Stomach (tissue), 9 donors: ENCODE measurements around the gene DDAH1. TPM values are rescaled to one million over a fixed set of nuclear protein-coding genes. Genes with fewer than 3 reads are reported as not detected.
A peak's percentile ranks its signal among the peaks of the same experiment; 100 is the strongest.

ENCODE experiments used
- DNase-seq, 2 donors: peaks; one replicate each; pipeline versions ENCODE4 v3.0.0 to v3.0.0-alpha.2; 2013 to 2019
- H3K27ac ChIP-seq, 5 donors: fragments of 200-600 bp in 4 of 5; sonication (generic) in 4 of 5; one replicate each; pipeline ENCODE4 v1.5.1; 2013 to 2019; ENCODE audit warnings: mild to moderate bottlenecking in 1 of 5, moderate library complexity in 1 of 5
- H3K27me3 ChIP-seq, 3 donors: fragments of 200-600 bp; sonication (generic); one replicate each; pipeline ENCODE4 v1.5.1; 2017 to 2019; ENCODE audit warnings: mixed run types in 1 of 3
- H3K36me3 ChIP-seq, 4 donors: fragments of 200-600 bp; sonication (generic); 1 replicate in 3 of 4; 2 replicates in 1 of 4; pipeline ENCODE4 v1.5.1; 2016 to 2019
- H3K4me1 ChIP-seq, 4 donors: fragments of 200-600 bp; sonication (generic); one replicate each; pipeline ENCODE4 v1.5.1; 2016 to 2019
- H3K4me3 ChIP-seq, 4 donors: fragments of 200-600 bp; sonication (generic) in 3 of 4; one replicate each; pipeline ENCODE4 v1.5.1; 2016 to 2019; ENCODE audit warnings: mild to moderate bottlenecking in 1 of 4
- H3K9me3 ChIP-seq, 4 donors: fragments of 200-600 bp; sonication (generic); one replicate each; pipeline ENCODE4 v1.5.1; 2016 to 2019
- EP300 ChIP-seq: sonication (generic); formaldehyde crosslinking; IDR thresholded peaks from one replicate; pipeline ENCODE4 v1.6.1; 2017; ENCODE audit warnings: antibody characterized with exemption
- POLR2A ChIP-seq, 4 donors: fragments of 450-650 bp; IDR thresholded peaks; one replicate each; pipeline ENCODE4 v1.6.1; 2016; ENCODE audit warnings: antibody characterized with exemption in 4 of 4, control low read depth in 2 of 4, mild to moderate bottlenecking in 1 of 4, moderate library complexity in 1 of 4
- POLR2AphosphoS5 ChIP-seq, 3 donors: sonication (generic); formaldehyde crosslinking; IDR thresholded peaks; one replicate each; pipeline ENCODE4 v1.6.1; 2016; ENCODE audit warnings: antibody characterized with exemption in 3 of 3
- WGBS, 5 donors: extraction: QIAGEN DNeasy Blood & Tissue Kit in 3 of 5; methylation state at CpG; one replicate each; pipeline versions ENCODE4 v1.1.5 to v1.1.7; 2013 to 2018; 5-methylcytosine and 5-hydroxymethylcytosine counted together
- intact Hi-C: fragments of 100-400 bp; cut with DNase I; formaldehyde crosslinking; loops from one replicate; pipeline ENCODE4 v1.15.1; 2023; ENCODE audit warnings: low total_unique reads
- polyA plus RNA-seq, 3 donors: library from polyadenylated mRNA; stranded (reverse); fragments of 200-250 nt; gene quantifications; one replicate each; pipeline ENCODE4 v1.2.3, GENCODE V29; 2013
- total RNA-seq, 5 donors: library from RNA; depleted of rRNA; stranded (reverse); fragments of >200 nt; gene quantifications; one replicate each; pipeline versions ENCODE4 v1.1.0 to v1.2.3, GENCODE V29; 2014 to 2016
- TF ChIP-seq, protein P1 (sequence below), 7 experiments: fragments of 450-650 bp in 4 of 7; fragments of 200-600 bp in 3 of 7; sonication (generic) in 3 of 7; IDR thresholded peaks; one replicate each; pipeline ENCODE4 v1.5.1; 2016 to 2019; ENCODE audit warnings: antibody characterized with exemption in 7 of 7, control low read depth in 2 of 7, mild to moderate bottlenecking in 1 of 7
- donor health status: healthy with polysubstance abuse.
- donor health status: Bipolar disorder and iron deficiency.
- donor health status: healthy.

DDAH1 gene
- total and polyA plus RNA-seq, 8 donors, result 10.6 to 113 (median 42.3) TPM

DNA sequence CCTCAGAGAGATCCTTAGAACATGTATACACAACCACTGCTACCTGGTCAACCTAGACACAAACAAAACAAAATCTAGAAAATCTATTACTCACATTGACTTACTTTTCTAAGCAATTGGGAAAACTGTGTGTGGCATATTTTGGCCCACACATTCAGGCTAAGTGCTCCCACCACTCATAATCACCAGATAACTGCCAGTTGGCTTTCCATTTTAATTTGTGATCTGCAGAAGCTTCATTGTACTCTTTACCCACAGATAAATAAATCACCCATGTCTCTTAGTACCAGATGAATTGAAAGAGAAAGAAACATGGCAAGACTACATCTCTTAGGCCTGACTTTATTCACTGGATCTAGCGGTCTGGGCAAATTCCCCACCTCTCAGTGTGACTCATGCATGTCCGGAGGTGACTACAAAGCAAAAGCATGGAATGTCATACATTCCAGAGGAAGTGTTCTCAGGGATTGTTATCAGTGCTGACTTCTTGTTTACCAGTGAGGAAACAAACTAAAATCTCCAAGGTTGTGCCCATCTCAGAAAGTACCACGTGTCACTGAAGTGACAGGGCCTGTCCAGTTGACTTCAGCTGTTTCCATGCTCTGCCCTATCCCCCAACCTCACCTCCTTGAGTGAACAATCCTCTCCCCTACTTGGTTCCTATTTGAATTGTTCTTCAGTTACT, 136.1 kb downstream of the DDAH1 start:
- intact Hi-C loops, result no loop called here
- Histone ChIP-seq H3K4me1 (peaks cover 12 to 33% (median 20%) of the 10 kb centered on the region in 4 donors), H3K27me3 (no peaks in the 10 kb centered on the region), H3K9me3 (no peaks in the 10 kb centered on the region), H3K36me3 (no peaks in the 10 kb centered on the region), H3K4me3 (no peak overlapping the region), H3K27ac (peak overlapping the region in 3 of 5 donors; percentile 34 to 63 (median 41))
- TF ChIP-seq EP300 (no peak), POLR2AphosphoS5 (IDR thresholded peaks at IDR 0.05) (peak in 2 of 3 donors; percentile 46 to 77), POLR2A (IDR thresholded peaks at IDR 0.05) (no peak)
- TF ChIP-seq, protein P1, sequence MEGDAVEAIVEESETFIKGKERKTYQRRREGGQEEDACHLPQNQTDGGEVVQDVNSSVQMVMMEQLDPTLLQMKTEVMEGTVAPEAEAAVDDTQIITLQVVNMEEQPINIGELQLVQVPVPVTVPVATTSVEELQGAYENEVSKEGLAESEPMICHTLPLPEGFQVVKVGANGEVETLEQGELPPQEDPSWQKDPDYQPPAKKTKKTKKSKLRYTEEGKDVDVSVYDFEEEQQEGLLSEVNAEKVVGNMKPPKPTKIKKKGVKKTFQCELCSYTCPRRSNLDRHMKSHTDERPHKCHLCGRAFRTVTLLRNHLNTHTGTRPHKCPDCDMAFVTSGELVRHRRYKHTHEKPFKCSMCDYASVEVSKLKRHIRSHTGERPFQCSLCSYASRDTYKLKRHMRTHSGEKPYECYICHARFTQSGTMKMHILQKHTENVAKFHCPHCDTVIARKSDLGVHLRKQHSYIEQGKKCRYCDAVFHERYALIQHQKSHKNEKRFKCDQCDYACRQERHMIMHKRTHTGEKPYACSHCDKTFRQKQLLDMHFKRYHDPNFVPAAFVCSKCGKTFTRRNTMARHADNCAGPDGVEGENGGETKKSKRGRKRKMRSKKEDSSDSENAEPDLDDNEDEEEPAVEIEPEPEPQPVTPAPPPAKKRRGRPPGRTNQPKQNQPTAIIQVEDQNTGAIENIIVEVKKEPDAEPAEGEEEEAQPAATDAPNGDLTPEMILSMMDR (IDR thresholded peaks at IDR 0.05), result no peak
- peak in 1 of 2 donors; percentile 38 for DNase-seq
- WGBS, 5 donors, result 35 to 52% (median 42%) methylated on average over 3 of the region's 3 CpGs

DNA sequence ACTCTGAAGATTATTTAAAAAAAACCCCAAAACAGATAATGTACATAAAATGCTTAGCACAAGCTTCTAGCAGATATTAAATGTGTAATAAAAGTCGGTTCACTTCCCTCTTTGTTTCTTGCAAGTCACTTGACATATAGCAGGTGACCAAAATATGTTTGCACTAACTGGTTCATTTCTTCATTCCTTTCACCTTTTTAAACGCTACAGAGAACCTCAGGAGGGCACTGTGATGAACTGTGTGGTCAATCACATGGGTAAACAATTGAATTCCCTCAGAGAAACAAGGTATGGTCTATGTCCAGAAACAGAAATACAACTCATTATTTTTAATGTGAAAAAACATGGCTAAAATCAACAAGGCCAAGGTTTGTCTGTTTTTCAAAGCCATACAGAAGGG, 137.2 kb downstream of the DDAH1 start:
- no peaks in the 10 kb centered on the region for H3K9me3 ChIP-seq
- no peak overlapping the region for H3K27ac ChIP-seq
- no peak overlapping the region for H3K4me3 ChIP-seq
- no peak for DNase-seq
- intact Hi-C loops, result no loop called here
- TF ChIP-seq POLR2A (IDR thresholded peaks at IDR 0.05), result no peak
- no peaks in the 10 kb centered on the region for H3K36me3 ChIP-seq
- H3K4me1 ChIP-seq, result peaks cover 12 to 33% (median 20%) of the 10 kb centered on the region in 4 donors
- H3K27me3 ChIP-seq, result no peaks in the 10 kb centered on the region
- 55 to 69% (median 66%) methylated on average over 2 of the region's 2 CpGs for WGBS, 5 donors

DNA sequence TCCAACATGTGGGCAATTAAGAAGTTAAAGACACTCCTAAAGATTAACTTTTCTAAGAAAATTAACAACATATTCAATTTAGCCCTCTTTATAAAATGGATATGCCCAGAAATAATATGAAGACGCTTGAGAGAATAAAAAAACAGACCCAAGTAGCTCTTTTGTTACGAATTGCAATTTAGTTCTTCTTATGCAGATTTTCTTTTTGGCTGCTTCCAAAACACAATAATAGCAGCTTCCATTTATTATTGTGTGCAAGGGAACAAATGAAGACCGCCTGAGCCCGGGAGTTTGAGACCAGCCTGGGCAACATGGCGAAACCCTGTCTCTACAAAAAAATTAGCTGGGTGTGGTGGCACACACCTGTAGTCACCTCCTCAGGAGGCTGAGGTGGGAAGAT, 138.1 kb downstream of the DDAH1 start:
- Histone ChIP-seq H3K4me1 (peaks cover 12 to 33% (median 20%) of the 10 kb centered on the region in 4 donors), H3K27me3 (no peaks in the 10 kb centered on the region), H3K27ac (no peak overlapping the region), H3K4me3 (no peak overlapping the region), H3K9me3 (no peaks in the 10 kb centered on the region), H3K36me3 (no peaks in the 10 kb centered on the region)
- DNase-seq, result no peak
- intact Hi-C loops, result no loop called here
- TF ChIP-seq, protein P1 (IDR thresholded peaks at IDR 0.05), result no peak
- no peak for TF ChIP-seq POLR2AphosphoS5 (IDR thresholded peaks at IDR 0.05)
- TF ChIP-seq POLR2A (IDR thresholded peaks at IDR 0.05), result no peak
- no peak for TF ChIP-seq EP300
- WGBS, 5 donors, result 88 to 98% (median 96%) methylated on average over 5 of the region's 5 CpGs

DNA sequence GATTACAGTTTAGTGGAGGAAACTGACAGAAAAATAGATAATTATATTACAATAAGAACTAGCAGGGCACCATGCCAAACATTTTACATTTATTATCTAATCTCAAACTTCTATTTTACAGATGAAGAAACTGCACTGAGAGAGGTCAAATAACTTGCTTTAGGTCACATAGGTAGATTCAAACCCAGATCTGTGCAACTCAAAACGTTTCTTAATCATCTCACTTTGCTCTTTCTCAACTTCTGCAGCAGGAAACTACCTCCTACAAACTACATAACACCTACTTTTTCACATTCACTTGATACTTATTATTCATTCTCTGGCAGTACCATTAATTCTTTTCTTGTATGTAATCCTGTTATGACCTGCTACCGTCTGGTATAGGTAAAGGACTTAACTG, 138.6 kb downstream of the DDAH1 start:
- 50 to 71% (median 62%) methylated on average over 2 of the region's 2 CpGs for WGBS, 5 donors
- TF ChIP-seq POLR2A (IDR thresholded peaks at IDR 0.05) (no peak), EP300 (no peak), POLR2AphosphoS5 (IDR thresholded peaks at IDR 0.05) (no peak)
- TF ChIP-seq, protein P1 (IDR thresholded peaks at IDR 0.05), result no peak
- Histone ChIP-seq H3K4me1 (peaks cover 12 to 33% (median 20%) of the 10 kb centered on the region in 4 donors), H3K4me3 (no peak overlapping the region), H3K27ac (no peak overlapping the region), H3K9me3 (no peaks in the 10 kb centered on the region), H3K27me3 (no peaks in the 10 kb centered on the region), H3K36me3 (peaks cover 0 to under 1% (median 0%) of the 10 kb centered on the region in 4 donors)
- no peak for DNase-seq
- intact Hi-C loops, result no loop called here

DNA sequence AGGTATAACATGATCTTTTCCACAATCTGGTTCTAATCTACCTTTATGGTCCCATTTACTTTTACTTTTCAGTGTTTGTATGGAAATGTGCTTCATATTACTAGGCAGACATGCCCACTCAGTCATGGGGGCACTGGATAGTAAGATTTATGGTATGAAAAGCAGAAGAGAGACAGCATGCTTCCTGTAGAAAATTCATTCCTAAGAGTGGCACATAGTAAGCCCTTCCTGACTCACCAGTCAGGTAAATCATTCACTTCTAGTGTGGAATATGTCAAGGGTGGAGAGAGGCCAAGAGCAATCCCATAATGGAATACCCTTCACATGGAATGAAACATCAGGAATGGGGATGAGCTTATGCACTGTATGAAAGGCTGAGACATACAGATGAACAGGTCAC, 139.0 kb downstream of the DDAH1 start:
- Histone ChIP-seq H3K27ac (no peak overlapping the region), H3K9me3 (no peaks in the 10 kb centered on the region), H3K4me1 (peaks cover 12 to 29% (median 18%) of the 10 kb centered on the region in 4 donors), H3K36me3 (peaks cover 0 to 3% (median 0%) of the 10 kb centered on the region in 4 donors), H3K27me3 (no peaks in the 10 kb centered on the region), H3K4me3 (no peak overlapping the region)
- TF ChIP-seq EP300, result no peak
- intact Hi-C loops, result no loop called here
- DNase-seq, result no peak
